HCT116 (cell line): Measurements from ENCODE around the gene CA10. TPM values are rescaled to one million over a fixed set of nuclear protein-coding genes. Genes with fewer than 3 reads are reported as not detected.

Experiments
- ATAC-seq: fragments of 200-7000 bp; cut with Tn5 transposase; 2 replicates; pipeline ENCODE4 v1.9.1; 2020; ENCODE audit warnings: mild to moderate bottlenecking, moderate library complexity
- BruUV-seq: library from RNA; stranded (reverse); fragments of 400-500 nt; replicated peaks from 2 replicates; lab custom pipeline; 2021; lab: Mats Ljungman, UMichigan
- CTCF ChIA-PET: fragments of 300-600 bp; sonication (Branson Sonifier 250); formaldehyde crosslinking; loops from one replicate; lab custom pipeline; 2021; ENCODE audit warnings: antibody characterized with exemption; lab: Charles Lee
- POLR2A ChIA-PET: fragments of 300-600, 350-600 bp; sonication (Branson Sonifier 250); formaldehyde crosslinking; loops from one replicate; lab custom pipeline; 2021; ENCODE audit warnings: antibody characterized with exemption; lab: Charles Lee
- RAD21 ChIA-PET, 2 experiments: fragments of 300-600 bp; sonication (Branson Sonifier 250); formaldehyde crosslinking; loops; one replicate each; lab custom pipeline; 2023; ENCODE audit warnings: low total read pairs in 2 of 2; ENCODE audit not compliant: uncharacterized antibody in 2 of 2, unreplicated experiment in 2 of 2, low non-redundant PET in 1 of 2; lab: Charles Lee
- DNase-seq: peaks from one replicate; pipeline ENCODE4 v3.0.0-alpha.2; 2010; ENCODE audit warnings: low read depth, low spot score
- H2AFZ ChIP-seq: fragments of 200-600 bp; shearing (Covaris generic), sonication (generic); 2 replicates; pipeline ENCODE4 v1.6.1; 2017; ENCODE audit warnings: low read depth, mixed run types, mixed read lengths, antibody characterized with exemption, low read length; ENCODE audit not compliant: poor library complexity, severe bottlenecking
- H3K27ac ChIP-seq: 2 replicates; pipeline ENCODE4 v1.5.1; 2012; ENCODE audit warnings: low read depth, low read length
- H3K27me3 ChIP-seq: fragments of 200-600 bp; sonication (generic); 2 replicates; pipeline ENCODE4 v1.6.1; 2016; ENCODE audit warnings: mixed run types, low read length, mixed read lengths; ENCODE audit not compliant: insufficient read depth
- H3K36me3 ChIP-seq, 2 experiments: fragments of 200-500 bp in 1 of 2; fragments of 200-600 bp in 1 of 2; sonication (Bioruptor generic) in 1 of 2; sonication (generic) in 1 of 2; 2 replicates each; pipeline versions ENCODE4 v1.5.1 to v1.6.1; 2014 to 2016; ENCODE audit warnings: low read length in 2 of 2, inconsistent platforms in 1 of 2, mixed read lengths in 1 of 2, mixed run types in 1 of 2; ENCODE audit not compliant: insufficient read depth in 2 of 2, control insufficient read depth in 1 of 2
- H3K4me1 ChIP-seq, 2 experiments: fragments of 200-600 bp in 1 of 2; sonication (generic) in 1 of 2; 2 replicates each; pipeline versions ENCODE4 v1.5.1 to v1.6.1; 2012 to 2017; ENCODE audit warnings: low read length in 2 of 2, inconsistent platforms in 1 of 2, mild to moderate bottlenecking in 1 of 2, mixed read lengths in 1 of 2, mixed run types in 1 of 2, moderate library complexity in 1 of 2; ENCODE audit not compliant: insufficient read depth in 2 of 2, control insufficient read depth in 1 of 2
- H3K4me2 ChIP-seq: fragments of 200-600 bp; sonication (generic); 2 replicates; pipeline ENCODE4 v1.6.1; 2017; ENCODE audit warnings: mixed run types, low read length, mixed read lengths
- H3K4me3 ChIP-seq, 2 experiments: fragments of 200-600 bp in 1 of 2; sonication (generic) in 1 of 2; replicated peaks in 1 of 2; 2 replicates each; pipeline ENCODE4 v1.5.1; 2011 to 2016; ENCODE audit warnings: low read length in 2 of 2, control low read depth in 1 of 2, low read depth in 1 of 2, mild to moderate bottlenecking in 1 of 2, mixed read lengths in 1 of 2, mixed run types in 1 of 2
- H3K79me2 ChIP-seq: fragments of 200-600 bp; sonication (generic); 2 replicates; pipeline ENCODE4 v1.6.1; 2017; ENCODE audit warnings: mild to moderate bottlenecking, mixed run types, low read length, moderate library complexity, mixed read lengths; ENCODE audit not compliant: insufficient read depth
- H3K9ac ChIP-seq: fragments of 200-600 bp; sonication (generic); 2 replicates; pipeline ENCODE4 v1.6.1; 2016; ENCODE audit warnings: low read length, mixed read lengths
- H3K9me2 ChIP-seq: fragments of 200-600 bp; sonication (generic), shearing (Covaris generic); 2 replicates; pipeline ENCODE4 v1.6.1; 2017; ENCODE audit warnings: mixed run types, mild to moderate bottlenecking, moderate library complexity; ENCODE audit not compliant: insufficient read depth
- H3K9me3 ChIP-seq, 2 experiments: fragments of 200-500 bp in 1 of 2; fragments of 200-600 bp in 1 of 2; sonication (Bioruptor generic) in 1 of 2; sonication (generic) in 1 of 2; 2 replicates each; pipeline ENCODE4 v1.6.1; 2014 to 2017; ENCODE audit warnings: low read length in 2 of 2, mixed read lengths in 2 of 2, inconsistent platforms in 1 of 2, low read depth in 1 of 2, mild to moderate bottlenecking in 1 of 2, mixed run types in 1 of 2, moderate library complexity in 1 of 2; ENCODE audit not compliant: control insufficient read depth in 1 of 2, insufficient read depth in 1 of 2
- H4K20me1 ChIP-seq: fragments of 200-600 bp; sonication (generic), shearing (Covaris generic); 2 replicates; pipeline ENCODE4 v1.6.1; 2017; ENCODE audit warnings: mixed run types, mild to moderate bottlenecking, moderate library complexity; ENCODE audit not compliant: insufficient read depth
- ATF3 ChIP-seq: IDR thresholded peaks from 2 replicates; pipeline ENCODE4 v1.6.1; 2012
- CEBPB ChIP-seq: IDR thresholded peaks from 2 replicates; pipeline ENCODE4 v1.6.1; 2012; ENCODE audit warnings: low read depth
- CTCF ChIP-seq, 3 experiments: fragments of 200-600 bp in 1 of 3; sonication (generic) in 1 of 3; IDR thresholded peaks in 2 of 3; conservative IDR thresholded peaks in 1 of 3; 2 replicates each; pipeline ENCODE4 v1.5.1; 2012 to 2017; ENCODE audit warnings: low read depth in 2 of 3, low read length in 2 of 3, antibody characterized with exemption in 1 of 3, borderline replicate concordance in 1 of 3, control low read depth in 1 of 3, mild to moderate bottlenecking in 1 of 3, mixed read lengths in 1 of 3, mixed run types in 1 of 3, moderate library complexity in 1 of 3; ENCODE audit not compliant: insufficient read depth in 1 of 3
- EZH2phosphoT487 ChIP-seq: fragments of 200-600 bp; IDR thresholded peaks from 2 replicates; pipeline ENCODE4 v1.6.1; 2018; ENCODE audit warnings: antibody characterized with exemption, borderline replicate concordance
- FOSL1 ChIP-seq: IDR thresholded peaks from 2 replicates; pipeline ENCODE4 v1.6.1; 2012; ENCODE audit warnings: low read depth
- POLR2A ChIP-seq: IDR thresholded peaks from 2 replicates; pipeline ENCODE4 v1.7.0; 2011; ENCODE audit warnings: borderline replicate concordance; ENCODE audit not compliant: insufficient read depth, insufficient read length; ENCODE audit errors: extremely low read depth
- POLR2AphosphoS5 ChIP-seq: IDR thresholded peaks from 2 replicates; pipeline ENCODE4 v1.6.1; 2011; ENCODE audit warnings: mild to moderate bottlenecking, low read depth, low read length, moderate library complexity
- SRF ChIP-seq: IDR thresholded peaks from 2 replicates; pipeline ENCODE4 v1.6.1; 2012; ENCODE audit warnings: low read depth
- YY1 ChIP-seq: IDR thresholded peaks from 2 replicates; pipeline ENCODE4 v1.6.1; 2011; ENCODE audit warnings: low read length, low read depth, moderate library complexity, mild to moderate bottlenecking; ENCODE audit not compliant: insufficient replicate concordance; ENCODE audit errors: extremely low read depth
- ZBTB33 ChIP-seq: IDR thresholded peaks from 2 replicates; pipeline ENCODE4 v1.6.1; 2011; ENCODE audit warnings: mild to moderate bottlenecking, low read length, moderate library complexity; ENCODE audit not compliant: insufficient replicate concordance; ENCODE audit errors: extremely low read depth
- ZNF274 ChIP-seq: fragments of 200-500 bp; sonication (Bioruptor generic); IDR thresholded peaks from 2 replicates; pipeline ENCODE4 v1.6.1; 2014; ENCODE audit warnings: mild to moderate bottlenecking, low read depth, low read length, inconsistent platforms
- intact Hi-C: fragments of 100-400 bp; cut with micrococcal nuclease; formaldehyde crosslinking; loops from 2 replicates; pipeline ENCODE4 v1.10.0; 2022
- total RNA-seq: library from RNA; stranded (reverse); gene quantifications from one replicate; pipeline ENCODE4 v1.2.1, GENCODE V29; 2021; ENCODE audit not compliant: unreplicated experiment

The CA10 gene
- total RNA-seq, 1 experiment from 2014 or later, result not detected

GRCh38 chr17:51677875-51678274, 480.6 kb downstream of the CA10 start:
- ChIA-PET RAD21 (no interaction called here), CTCF (no interaction called here), POLR2A (no interaction called here)
- H3K27me3 ChIP-seq, result peaks cover 39% of the 10 kb centered on the region
- no peak overlapping the region for H3K4me2 ChIP-seq
- ATAC-seq, result no peak
- no peaks in the 10 kb centered on the region for H3K79me2 ChIP-seq
- no peaks in the 10 kb centered on the region for H3K9me2 ChIP-seq
- no peaks in the 10 kb centered on the region for H4K20me1 ChIP-seq
- H3K9me3 ChIP-seq, result no peaks in the 10 kb centered on the region
- no peak overlapping the region for H3K4me3 ChIP-seq
- no peak for DNase-seq
- H3K9ac ChIP-seq, result no peak overlapping the region
- no peak overlapping the region for H3K27ac ChIP-seq
- BruUV-seq, result no TSS peak
- H2AFZ ChIP-seq, result no peak overlapping the region
- TF ChIP-seq ZNF274 (no peak), EZH2phosphoT487 (no peak), ZBTB33 (no peak), SRF (no peak), FOSL1 (no peak), CTCF (IDR thresholded peaks at IDR 0.05 in 2 of 3, conservative IDR thresholded peaks at IDR 0.05 in 1 of 3; ENCODE audit: borderline replicate concordance in 1 of 3, insufficient read depth in 1 of 3, low read depth in 2 of 3, low read length in 2 of 3) (no peak), YY1 (no peak), ATF3 (no peak), POLR2A (no peak), POLR2AphosphoS5 (no peak), CEBPB (no peak)
- H3K36me3 ChIP-seq, result no peaks in the 10 kb centered on the region
- intact Hi-C loops, result no loop called here
- H3K4me1 ChIP-seq, result no peaks in the 10 kb centered on the region
